ENCODE results near the gene GP9. TPM values are rescaled to one million over a fixed set of nuclear protein-coding genes. Genes with fewer than 3 reads are reported as not detected.

Gene GP9
- total RNA-seq: under 1 TPM; 0.39 to 0.55 TPM
- long read RNA-seq: 0 reads

GRCh38 chr3:129060276-129061022 is at the start of gene GP9:
TSS of gene GP9 (plus strand) at chr3:129060779. CDS start at chr3:129061740, 961 bp downstream.
- intact Hi-C loops (cut with DNase I, micrococcal nuclease): no loop called here
- DNase-seq: no peak
- ATAC-seq: no peak

GRCh38 chr3:129013491-129013891 is 47.1 kb upstream of the GP9 start:
- DNase-seq: no peak
- intact Hi-C loops (cut with DNase I, micrococcal nuclease): no loop called here
- no peak for ATAC-seq

- no peak for DNase-seq
- intact Hi-C loops (cut with DNase I, micrococcal nuclease): no loop called here
- ATAC-seq: no peak
Observed at GRCh38 chr3:129014148-129014547, 46.4 kb upstream of the GP9 start.

GRCh38 chr3:129014793-129015345 is 45.7 kb upstream of the GP9 start:
- ATAC-seq: no peak
- intact Hi-C loops (cut with DNase I, micrococcal nuclease): no loop called here

GRCh38 chr3:129015388-129016105 is 45.0 kb upstream of the GP9 start:
- DNase-seq (no peak), ATAC-seq (no peak)
- intact Hi-C loops (cut with DNase I, micrococcal nuclease): no loop called here

More at GRCh38 chr3:129014793-129015345, 45.7 kb upstream of the GP9 start:
- DNase-seq: no peak

- intact Hi-C loops (cut with DNase I, micrococcal nuclease): no loop called here
- peak; percentile 88 for ATAC-seq
- DNase-seq: peak; percentile 85 to 91
Observed at GRCh38 chr3:129016356-129016719, 44.2 kb upstream of the GP9 start.

- DNase-seq (peak; percentile 75 to 86), ATAC-seq (peak; percentile 69)
- intact Hi-C loops (cut with DNase I, micrococcal nuclease): no loop called here
Observed at GRCh38 chr3:129016720-129017483, 43.7 kb upstream of the GP9 start.

- ATAC-seq (no peak), DNase-seq (no peak)
- intact Hi-C loops (cut with DNase I, micrococcal nuclease): no loop called here
Observed at GRCh38 chr3:129017484-129017899, 43.1 kb upstream of the GP9 start.

GRCh38 chr3:129018271-129018670 is 42.3 kb upstream of the GP9 start:
- no peak for ATAC-seq
- no peak for DNase-seq
- intact Hi-C loops (cut with DNase I, micrococcal nuclease): no loop called here

- intact Hi-C loops (cut with DNase I, micrococcal nuclease): no loop called here
- no peak for ATAC-seq
- no peak for DNase-seq
Observed at GRCh38 chr3:129018751-129019150, 41.8 kb upstream of the GP9 start.

GRCh38 chr3:129019266-129019665 is 41.3 kb upstream of the GP9 start:
- ATAC-seq (no peak), DNase-seq (no peak)
- intact Hi-C loops (cut with DNase I, micrococcal nuclease): no loop called here

- DNase-seq: no peak
- intact Hi-C loops (cut with DNase I, micrococcal nuclease): no loop called here
- no peak for ATAC-seq
Observed at GRCh38 chr3:129020691-129021090, 39.9 kb upstream of the GP9 start.

- intact Hi-C loops (cut with DNase I, micrococcal nuclease): no loop called here
- no peak for DNase-seq
- ATAC-seq: no peak
Observed at GRCh38 chr3:129021140-129021551, 39.4 kb upstream of the GP9 start.

GRCh38 chr3:129022114-129023007 is 38.2 kb upstream of the GP9 start:
- no peak for ATAC-seq
- intact Hi-C loops (cut with DNase I, micrococcal nuclease): no loop called here
- peak; percentile 58 to 63 for DNase-seq

- no peak for DNase-seq
- ATAC-seq: no peak
- intact Hi-C loops (cut with DNase I, micrococcal nuclease): no loop called here
Observed at GRCh38 chr3:129023008-129023358, 37.6 kb upstream of the GP9 start.

- DNase-seq (no peak), ATAC-seq (peak; percentile 27)
Observed at GRCh38 chr3:129023909-129024308, 36.7 kb upstream of the GP9 start.

GRCh38 chr3:129025108-129025507 is 35.5 kb upstream of the GP9 start:
- ATAC-seq (no peak), DNase-seq (no peak)
- intact Hi-C loops (cut with DNase I, micrococcal nuclease): no loop called here

More at GRCh38 chr3:129023909-129024308, 36.7 kb upstream of the GP9 start:
- intact Hi-C loops (cut with DNase I, micrococcal nuclease): no loop called here

- ATAC-seq: no peak
- DNase-seq: no peak
- intact Hi-C loops (cut with DNase I, micrococcal nuclease): no loop called here
Observed at GRCh38 chr3:129025691-129026435, 34.7 kb upstream of the GP9 start.

Measured in left colon (tissue), 2 donors.